KOPT-K1 (cell line): Measurements from ENCODE around the gene RPL34.

Source experiments
- H3K27ac ChIP-seq: fragments of 200-600 bp; sonication (generic); 2 replicates; pipeline ENCODE4 v1.5.1; 2016; ENCODE audit warnings: antibody characterized with exemption, mild to moderate bottlenecking, low read depth, low read length; ENCODE audit not compliant: poor library complexity, severe bottlenecking
- H3K36me3 ChIP-seq: fragments of 200-600 bp; sonication (generic); 2 replicates; pipeline ENCODE4 v1.5.1; 2017; ENCODE audit warnings: antibody characterized with exemption, mild to moderate bottlenecking, low read length, moderate library complexity; ENCODE audit not compliant: insufficient read depth
- H3K9me3 ChIP-seq: fragments of 200-600 bp; sonication (generic); 2 replicates; pipeline ENCODE4 v1.5.1; 2017; ENCODE audit warnings: antibody characterized with exemption, low read length, mild to moderate bottlenecking; ENCODE audit not compliant: insufficient read depth, poor library complexity, severe bottlenecking

The RPL34 gene

DNA sequence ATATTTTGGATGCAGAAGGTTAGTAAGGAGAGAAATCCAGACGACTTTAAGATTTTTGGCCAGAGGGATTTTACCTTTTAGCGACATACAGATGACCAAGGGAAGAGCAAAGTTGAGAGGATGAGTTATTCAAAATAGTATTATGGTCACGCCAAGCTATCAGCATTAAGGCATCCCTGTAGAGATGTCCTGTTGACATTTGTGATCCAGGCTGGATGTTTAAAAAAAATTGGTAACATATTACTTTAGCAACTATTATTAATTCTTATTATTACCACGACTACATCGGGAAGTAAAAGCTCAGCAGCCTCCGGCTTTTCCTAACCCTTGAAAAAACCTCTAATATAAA is 29.5 kb downstream of the RPL34 start:
- no peaks in the 10 kb centered on the region for H3K9me3 ChIP-seq
- peak overlapping the region; percentile 67 for H3K27ac ChIP-seq

GRCh38 chr4:108650212-108651013 is 30.0 kb downstream of the RPL34 start, which contains the start of gene OSTC:
OSTC (plus strand) TSS chr4:108650599; CDS start chr4:108650656, 57 bp downstream.
- H3K9me3 ChIP-seq: no peaks in the 10 kb centered on the region
- peak within 1 kb of the TSS; percentile 67 for H3K27ac ChIP-seq
- peaks cover 10% of the 10 kb centered on the region; the same call in 1 of the 2 replicates for H3K36me3 ChIP-seq

More for the DNA sequence above, 29.5 kb downstream of the RPL34 start:
- peaks cover 10% of the 10 kb centered on the region; the same call in 1 of the 2 replicates for H3K36me3 ChIP-seq

DNA sequence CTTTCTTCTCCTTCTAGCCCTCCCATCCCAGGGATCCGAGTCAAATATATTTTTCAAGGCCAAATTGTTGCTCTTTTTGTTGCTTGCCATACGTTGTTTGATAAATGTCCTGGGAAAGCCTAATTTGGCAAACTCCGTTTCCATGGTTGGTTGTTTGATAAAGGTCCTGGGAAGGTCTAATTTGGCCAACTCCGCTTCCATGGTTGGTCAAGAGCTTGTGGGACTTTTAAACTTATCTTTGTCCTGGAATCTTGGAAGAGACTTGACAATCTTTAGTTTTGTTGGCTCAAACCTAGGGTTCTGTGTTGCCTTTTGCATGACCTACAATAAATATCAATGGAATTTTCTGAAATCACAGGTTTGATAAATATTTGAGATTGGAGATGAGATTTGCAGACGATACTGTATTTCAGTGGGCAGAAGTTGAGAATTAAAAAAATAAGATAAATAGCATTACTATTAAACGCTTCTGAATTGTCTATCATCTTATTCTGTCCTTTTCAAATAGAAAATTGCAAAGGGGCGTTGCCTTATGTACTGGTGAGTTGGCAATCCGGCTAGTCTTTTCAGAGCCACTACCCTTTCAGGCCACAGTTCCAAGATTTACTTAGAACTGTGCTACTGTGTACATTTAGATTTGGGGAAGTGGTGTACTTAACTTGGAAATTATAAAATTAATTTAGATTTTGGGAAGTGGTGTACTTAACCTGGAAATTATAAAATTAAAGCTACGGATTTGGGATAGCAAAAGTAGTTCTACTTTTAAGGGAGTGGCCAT is 30.8 kb downstream of the RPL34 start:
- H3K27ac ChIP-seq: peak overlapping the region; percentile 67
- no peaks in the 10 kb centered on the region for H3K9me3 ChIP-seq
- H3K36me3 ChIP-seq: peaks cover 15% of the 10 kb centered on the region

- Histone ChIP-seq H3K27ac (no peak overlapping the region), H3K9me3 (no peaks in the 10 kb centered on the region), H3K36me3 (peaks cover 98% of the 10 kb centered on the region)
Observed at GRCh38 chr4:108662629-108663028, 42.3 kb downstream of the RPL34 start.

- Histone ChIP-seq H3K27ac (no peak overlapping the region), H3K9me3 (no peaks in the 10 kb centered on the region), H3K36me3 (peaks cover 37% of the 10 kb centered on the region)
Observed at GRCh38 chr4:108674356-108674977, 54.1 kb downstream of the RPL34 start.
